HG02678 (cell line): ENCODE results near the gene C16orf96.
A peak's percentile ranks its signal among the peaks of the same experiment; 100 is the strongest.

Experiments
- ATAC-seq: cut with Tn5 transposase; IDR thresholded peaks from one replicate; pipeline ENCODE4 v1.9.1; 2021; ENCODE audit warnings: mild to moderate bottlenecking, moderate library complexity; ENCODE audit not compliant: unreplicated experiment

Gene C16orf96

DNA sequence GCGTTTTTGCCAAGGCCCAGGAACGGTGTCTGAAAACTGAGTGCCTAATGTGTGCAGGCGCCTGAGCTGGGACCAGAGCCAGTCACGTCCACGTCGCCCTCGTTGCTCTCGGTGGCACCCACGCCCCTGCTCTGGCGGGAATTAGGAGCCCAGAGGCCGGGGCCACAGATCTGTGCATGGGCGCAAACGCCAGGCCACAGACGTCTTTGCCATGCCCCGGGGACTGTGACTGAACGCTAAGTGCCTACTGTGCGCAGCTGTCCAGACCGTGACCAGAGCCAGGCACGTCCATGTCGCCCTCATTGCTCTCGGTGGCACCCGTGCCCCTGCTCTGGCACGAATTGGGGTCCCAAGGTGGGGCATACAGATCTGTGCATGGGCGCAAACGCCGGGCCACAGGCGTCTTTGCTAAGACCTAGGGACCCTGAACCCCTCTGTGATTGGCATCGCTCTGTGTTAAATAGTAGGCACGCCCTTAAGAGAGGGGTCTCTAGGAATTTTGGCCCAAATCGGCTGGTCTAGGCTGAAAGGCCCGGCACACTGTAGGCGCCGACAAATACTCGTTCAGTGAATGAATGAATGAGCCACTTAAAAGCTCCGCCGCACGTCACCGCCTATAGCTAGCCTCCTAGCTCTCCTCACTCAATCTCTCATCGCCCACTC lies 59.4 kb downstream of the C16orf96 start:
- no peak for ATAC-seq

DNA sequence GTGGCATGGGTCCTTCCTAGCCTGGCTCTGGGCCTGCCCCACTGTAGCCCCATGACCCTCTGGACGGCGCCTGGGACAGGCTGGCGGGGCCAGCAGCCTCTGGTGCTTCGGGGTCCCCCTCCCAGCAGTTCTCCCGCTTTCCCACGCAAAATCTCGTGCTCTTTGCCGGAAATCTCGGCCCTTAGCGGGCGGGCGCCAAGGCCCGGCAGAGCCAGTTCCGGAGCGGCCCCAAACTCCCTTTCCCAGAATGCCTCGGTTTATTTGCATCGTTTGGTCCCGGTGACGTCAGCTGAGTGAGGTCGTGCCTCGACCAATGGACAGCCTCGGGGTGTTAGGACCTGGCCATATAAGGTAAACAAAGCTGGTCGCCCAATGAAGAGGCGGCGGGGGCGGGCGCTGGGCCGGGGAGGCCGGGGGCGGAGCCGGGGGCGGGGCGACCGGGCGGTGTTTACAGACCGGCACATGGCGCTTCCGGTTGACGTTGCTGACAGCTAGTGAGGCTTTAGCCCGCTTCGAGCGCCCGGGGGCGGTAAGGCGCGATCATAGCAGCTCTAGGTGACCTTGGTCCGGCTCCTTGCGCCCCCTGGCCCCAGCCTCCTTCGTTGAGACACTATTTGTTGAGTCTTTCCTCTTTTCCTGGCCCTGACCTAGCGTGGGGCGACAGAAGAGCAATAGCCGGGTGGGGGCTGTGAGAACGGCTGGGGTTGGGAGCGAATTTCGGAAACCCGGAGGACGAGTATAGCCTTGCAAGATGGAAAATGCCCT lies 60.1 kb downstream of the C16orf96 start:
- ATAC-seq = peak; percentile 78

DNA sequence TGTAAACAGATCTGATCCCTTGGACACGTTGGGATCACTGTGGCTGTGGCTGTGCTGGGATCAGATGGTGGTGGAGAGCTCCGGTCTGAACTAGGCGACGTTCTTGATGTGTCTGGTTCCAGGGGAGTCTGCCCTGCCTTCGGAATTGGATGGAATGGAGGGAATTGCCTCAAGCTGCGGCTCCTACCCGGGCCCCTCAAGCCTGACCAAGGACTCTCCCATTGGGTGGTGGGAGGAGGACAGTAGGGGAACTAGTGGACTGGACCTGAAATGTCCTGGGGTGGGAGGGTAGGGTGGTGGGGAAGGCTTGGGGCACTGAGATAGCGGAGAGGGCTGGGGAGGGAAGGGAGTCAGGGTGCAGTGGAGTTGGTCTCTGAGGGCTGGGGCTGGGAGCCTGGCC lies 61.7 kb downstream of the C16orf96 start:
- ATAC-seq = no peak

DNA sequence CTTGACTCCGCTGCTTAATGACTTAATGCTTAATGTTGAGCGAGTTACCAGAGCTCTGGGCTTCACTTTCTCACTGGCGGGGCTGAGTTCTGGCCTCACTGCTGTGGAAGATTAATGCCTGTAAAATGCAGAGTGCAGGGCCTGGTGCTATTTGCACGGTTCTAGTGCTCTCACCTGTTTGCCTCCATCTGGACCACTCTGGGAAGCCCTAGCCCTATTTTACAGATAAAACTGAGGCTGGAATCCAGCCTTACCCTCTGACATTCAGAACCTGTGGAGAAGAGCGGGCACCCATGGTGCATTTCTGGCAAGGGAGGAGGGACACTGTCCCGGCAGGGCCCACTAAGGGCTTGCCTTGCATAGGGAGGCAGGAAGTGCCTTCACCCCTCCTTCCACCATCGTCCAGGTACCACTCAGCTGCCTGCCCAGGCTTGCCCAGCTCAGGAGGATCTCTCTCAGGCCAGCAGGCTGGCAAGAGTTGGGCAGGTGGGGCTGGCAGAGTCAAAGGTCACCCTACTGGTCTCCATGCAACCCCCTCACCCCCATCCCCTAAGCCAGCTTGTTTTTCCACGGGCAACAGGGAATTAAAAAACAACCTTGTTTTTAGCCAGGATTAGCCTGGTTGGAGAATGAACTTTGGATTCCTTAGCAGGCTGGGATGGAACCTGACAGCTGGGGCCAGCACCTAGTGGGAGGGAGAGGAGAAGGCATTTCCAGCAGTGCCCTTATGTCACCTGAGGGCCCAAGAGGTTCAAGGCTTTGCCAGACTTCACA lies 62.7 kb downstream of the C16orf96 start:
- no peak for ATAC-seq

DNA sequence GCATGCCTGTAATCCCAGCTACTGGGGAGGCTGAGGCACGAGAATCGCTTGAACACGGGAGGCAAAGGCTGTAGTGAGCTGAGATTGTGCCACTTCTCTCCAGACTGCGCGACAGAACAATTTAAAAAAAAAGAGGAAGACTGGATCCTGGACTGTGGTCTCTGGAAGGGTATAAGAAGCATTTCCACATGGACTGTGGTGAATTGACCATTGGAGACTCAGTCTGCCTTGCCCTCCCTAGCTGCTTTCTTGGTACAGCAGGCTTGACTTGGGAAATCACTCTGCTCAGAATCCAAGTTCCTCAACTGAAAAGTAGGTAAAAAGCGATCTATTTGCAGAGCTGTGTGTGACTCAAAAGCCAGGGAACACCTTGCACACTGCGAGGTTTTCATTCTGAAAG lies 67.5 kb downstream of the C16orf96 start:
- ATAC-seq = no peak

DNA sequence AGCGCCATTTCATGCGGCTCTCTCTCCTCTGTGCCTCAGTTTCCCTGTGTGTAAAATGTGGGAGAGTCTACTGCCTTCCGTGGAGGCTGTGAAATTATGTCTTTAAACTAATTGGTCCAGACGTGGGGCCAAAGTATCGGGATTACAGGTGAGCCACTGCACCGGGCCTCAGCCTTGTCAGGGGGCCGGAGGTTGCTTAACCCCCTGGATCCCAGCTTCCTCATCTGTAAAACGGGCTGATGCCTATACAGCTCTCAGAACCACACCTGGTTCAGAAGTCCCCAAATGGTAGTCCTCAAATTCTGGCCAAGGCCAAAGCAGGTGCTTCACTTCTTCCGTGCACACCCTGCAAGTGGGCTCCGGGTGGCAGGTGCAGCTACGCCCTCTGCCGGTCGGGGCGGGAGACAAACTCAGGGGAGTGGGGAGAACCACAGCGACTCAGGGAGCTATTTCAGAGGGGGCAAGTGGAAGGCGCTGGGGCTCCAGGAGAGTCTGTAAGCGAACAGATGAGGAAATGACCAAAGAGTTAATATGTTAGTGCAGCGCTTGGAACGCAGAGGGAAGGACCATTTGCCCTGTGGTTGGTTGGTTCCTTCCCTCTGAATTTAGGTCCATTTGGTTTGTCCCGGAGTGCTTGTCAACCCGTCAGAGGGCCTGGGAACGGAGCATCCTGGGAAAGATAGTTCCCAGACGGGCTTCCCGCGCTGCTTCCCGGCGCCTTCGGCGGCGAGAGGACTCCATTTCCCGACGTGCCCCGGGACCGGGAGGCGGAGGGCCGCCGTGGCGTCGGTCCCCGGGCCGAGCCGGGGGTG lies 68.1 kb downstream of the C16orf96 start, which contains the start of gene MGRN1:
Gene MGRN1 (plus strand): TSS at position 812 of the 812 bp plus-strand sequence. CDS start 135 bp downstream, outside the sequence.
- ATAC-seq = peak; percentile 79

DNA sequence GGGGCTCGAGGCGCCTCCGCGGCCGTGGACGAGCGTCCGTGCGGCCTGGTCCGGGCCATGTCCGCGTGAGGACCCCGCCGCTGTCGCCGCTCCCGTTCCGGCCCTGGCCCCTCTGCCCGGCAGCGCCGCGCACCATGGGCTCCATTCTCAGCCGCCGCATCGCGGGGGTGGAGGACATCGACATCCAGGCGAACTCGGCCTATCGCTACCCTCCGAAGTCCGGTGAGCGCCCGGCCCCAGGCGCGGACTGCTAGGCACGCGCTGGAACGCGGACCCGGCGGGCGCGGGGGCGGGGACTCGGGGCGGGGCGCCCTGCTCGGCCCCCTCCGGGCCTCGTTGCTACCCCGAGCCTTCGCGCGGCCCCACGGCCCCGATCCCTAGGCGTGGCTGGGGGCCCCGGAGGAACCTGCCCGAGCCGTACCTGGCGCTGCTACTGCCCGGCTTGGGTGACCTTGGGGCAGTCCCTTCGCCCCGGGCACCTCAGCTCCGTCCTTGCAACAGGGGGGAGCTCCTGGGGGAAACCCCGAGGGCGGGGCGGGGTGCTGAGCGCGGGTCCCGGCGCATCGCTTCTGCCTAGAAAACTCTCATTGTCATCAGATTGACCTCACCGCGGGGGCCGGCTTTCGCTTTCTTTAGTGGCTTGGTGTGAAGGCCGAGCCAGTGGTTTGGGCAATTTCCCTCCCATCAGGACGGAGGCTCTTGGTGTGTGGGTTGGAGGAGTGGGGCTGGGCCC lies 68.9 kb downstream of the C16orf96 start:
- ATAC-seq = peak; percentile 46

DNA sequence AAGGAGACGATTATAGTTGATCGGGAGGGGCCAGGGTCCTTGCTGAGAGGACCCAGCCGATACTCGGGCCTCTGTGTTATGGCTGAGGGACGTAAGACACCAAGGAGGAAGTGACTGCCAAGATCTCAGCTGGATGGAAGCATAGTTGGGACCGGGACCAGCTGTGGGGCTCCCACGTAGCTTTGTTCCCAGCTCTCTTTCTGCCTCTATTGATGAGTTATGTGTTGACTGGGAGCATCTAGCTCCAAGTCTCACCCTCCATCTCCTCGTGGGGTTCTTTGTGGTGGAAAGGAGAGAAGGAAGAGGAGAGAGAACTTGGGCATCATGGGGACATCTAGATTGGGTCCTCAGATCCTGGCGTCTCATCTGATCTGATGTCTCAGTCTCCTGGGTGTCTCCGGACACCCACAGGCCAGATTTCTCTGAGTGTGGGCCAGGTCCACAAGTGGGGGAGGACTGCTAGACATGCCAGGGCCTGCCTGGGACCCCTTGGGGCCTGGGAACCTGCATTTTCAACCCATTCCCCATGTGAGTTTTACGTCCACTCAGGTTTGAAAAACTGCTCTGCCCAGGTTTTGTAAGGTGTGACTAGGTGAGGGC lies 69.5 kb downstream of the C16orf96 start:
- no peak for ATAC-seq

DNA sequence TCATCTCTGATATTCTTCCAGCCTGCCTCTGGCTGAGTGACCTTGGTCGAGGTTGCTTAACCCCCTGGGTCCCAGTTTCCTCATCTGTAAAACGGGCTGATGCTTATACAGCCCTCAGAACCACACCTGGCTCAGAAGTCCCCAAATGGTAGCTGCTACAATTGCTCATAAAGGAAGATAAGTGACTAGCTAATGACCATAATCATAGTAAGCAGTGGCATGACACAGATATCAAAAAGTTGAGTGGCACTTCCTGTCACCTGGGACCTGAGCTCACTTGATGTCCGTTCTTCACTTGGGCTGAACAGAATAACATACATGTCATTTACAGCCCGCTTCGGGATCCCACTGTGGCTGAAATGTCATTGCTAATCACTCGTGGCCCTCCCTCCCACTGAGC lies 70.3 kb downstream of the C16orf96 start:
- no peak for ATAC-seq

DNA sequence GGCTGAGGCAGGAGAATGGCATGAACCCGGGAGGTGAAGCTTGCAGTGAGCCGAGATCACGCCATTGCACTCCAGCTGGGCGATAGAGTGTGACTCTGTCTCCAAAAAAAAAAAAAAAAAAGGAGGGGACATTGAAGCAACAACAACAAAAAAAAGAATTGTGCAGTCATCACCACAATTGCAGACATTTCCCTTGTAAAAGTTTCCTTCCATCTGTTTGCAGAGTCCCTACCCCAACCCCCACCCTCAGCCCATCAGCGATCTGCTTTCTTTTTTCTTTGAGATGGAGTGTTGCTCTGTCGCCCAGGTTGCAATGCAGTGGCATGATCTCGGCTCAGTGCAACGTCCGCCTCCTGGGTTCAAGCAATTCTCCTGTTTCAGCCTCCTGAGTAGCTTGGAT lies 72.1 kb downstream of the C16orf96 start:
- ATAC-seq = no peak

DNA sequence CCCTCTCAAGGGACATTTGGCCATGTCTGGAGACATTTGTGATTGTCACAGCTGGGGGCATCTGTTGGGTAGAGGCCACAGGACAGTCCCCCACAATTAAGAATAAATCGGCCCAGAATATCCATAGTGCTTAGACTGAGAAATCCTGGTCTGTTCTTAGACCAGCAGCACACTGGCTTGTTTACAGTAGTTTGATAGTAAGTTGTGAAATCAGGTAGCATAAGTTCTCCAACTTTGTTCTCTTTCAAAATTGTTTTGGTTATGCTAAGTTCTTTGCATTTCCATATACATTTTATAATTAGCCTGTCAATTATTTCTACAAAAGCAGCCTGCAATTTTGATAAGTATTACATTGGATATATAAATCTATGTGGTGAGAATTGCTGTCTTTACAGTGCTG lies 75.3 kb downstream of the C16orf96 start:
- no peak for ATAC-seq

DNA sequence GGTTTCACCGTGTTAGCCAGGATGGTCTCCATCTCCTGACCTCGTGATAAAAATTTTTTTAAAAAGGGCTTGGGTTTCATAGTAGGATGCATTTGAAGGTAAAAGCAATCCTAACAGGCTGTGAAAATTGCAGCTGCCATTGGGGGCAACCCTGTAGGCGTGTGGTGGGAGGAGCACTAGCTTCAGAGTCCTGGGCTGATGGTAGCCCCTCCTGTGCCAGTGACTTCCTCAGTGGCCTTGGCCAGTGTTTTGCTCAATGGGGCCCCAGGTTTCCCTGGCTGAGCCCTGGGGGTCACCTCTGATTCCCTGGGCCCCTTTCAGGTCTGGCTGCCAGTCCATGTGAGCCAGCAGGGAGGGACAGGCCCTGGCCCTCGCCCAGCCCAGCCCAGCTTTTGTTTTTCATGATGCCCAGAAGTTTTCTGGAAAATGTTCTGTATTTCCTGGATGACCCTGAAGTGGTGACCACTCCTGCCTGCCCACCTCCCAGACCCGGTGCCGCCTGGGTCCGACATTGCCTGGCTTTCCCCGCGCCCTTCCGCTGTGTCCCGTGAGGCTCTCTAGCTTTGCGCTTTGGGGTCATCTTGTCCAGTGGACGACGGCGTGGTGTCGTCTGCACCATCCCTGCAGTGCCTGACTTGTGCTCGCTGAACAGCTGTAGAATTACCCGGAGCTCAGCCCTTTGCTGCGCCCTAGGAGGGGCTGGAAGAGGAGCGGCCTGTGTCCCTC lies 77.9 kb downstream of the C16orf96 start:
- ATAC-seq = no peak

DNA sequence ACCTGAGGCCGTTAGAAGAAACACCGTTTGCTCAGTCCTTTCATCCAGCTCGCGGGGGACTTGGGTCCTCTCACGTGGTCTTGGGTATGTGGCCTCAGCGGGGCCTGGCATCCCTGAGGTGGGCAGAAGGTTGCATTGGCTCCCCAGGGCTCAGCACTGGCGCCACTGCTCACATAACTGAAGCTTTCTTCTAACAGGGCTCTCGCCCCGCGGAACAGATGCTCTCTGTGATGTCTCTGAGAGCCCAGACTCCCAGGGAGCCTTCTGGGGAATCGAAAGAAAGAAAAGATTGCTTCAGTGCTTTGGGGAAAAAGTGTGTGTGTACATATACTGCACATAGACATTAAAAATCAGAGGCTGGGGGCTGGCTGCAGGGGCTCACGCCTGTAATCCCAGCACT lies 78.6 kb downstream of the C16orf96 start:
- no peak for ATAC-seq

DNA sequence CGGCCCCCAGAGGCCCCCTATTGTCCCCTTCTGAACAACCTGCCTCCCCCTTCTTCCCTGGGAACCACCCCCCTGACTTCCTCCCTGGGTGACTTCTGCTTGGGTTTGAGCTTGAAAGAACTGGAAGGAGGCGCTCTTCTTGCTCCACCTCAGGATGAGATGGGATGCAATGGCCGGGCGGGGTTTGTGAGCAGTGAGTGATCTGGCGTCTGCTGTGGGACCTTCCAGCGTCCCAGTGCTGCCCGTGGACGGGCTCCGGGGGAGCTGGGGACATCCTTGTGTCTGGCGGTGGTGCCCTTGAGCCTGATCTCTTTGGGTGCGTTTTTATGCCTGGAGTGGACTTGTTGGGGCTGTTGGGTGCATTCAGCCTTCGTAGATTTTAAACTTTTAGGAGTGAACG lies 80.1 kb downstream of the C16orf96 start:
- no peak for ATAC-seq

DNA sequence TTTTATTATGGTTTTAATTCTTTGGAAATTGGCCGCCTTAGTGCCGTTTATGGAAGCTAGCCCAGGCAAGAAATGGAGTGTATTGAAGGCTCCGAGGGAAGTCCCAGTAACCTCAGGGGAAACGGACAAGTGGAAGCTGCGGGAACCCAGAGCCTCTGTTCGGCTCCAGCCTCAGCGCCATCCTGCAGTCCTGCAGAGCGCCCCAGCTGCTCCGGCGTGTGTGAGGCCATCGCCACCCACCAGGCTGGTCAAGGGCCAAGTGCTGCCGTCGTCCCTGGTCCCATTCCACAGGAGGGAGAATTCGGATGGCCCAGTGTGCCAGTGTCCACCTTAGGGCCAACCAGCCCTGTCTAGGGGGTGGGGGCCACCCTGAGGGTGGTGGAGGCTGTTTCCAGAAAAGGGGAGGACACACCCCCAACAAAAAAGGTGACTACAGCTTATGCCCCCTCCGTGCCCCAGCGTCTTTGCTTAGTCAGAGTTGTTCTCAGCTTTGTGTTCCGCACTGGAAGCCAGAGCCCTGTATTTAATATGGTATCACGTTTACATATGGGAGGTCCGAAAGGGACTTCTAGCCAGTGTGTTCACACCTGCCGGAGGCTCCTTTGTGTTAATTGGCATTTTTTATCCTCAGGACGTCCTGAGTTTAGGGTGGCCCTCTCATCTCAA lies 81.5 kb downstream of the C16orf96 start:
- no peak for ATAC-seq

DNA sequence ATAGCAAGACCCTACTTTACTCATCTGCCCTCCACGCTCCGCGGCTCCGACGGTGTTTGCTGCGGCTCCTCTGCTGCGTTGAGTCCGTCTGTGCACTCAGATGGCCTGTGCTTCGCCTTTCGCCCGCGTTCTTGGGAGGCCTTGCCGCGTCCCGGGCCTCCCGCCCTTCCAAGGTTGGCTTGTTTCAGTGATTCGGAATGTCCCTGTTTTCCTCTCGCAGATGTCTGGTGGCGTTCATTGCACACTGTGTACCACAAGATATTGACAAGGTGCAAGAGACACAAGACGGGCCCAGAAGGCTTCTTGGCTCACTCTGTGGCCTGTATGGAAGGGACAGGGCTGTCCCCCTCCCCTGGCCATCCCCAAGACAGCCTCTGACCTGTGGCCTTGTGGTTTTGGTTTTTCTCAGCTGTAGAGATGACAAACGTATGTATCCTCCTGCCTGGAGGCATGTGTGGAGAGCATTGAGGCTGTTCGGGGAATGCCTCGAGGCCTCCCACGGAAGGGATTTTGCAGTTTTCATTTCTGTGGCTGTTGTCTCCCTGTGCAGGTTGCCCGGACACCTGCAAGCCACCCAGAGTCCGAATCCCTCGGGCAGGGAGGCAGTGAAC lies 83.9 kb downstream of the C16orf96 start:
- ATAC-seq = no peak

DNA sequence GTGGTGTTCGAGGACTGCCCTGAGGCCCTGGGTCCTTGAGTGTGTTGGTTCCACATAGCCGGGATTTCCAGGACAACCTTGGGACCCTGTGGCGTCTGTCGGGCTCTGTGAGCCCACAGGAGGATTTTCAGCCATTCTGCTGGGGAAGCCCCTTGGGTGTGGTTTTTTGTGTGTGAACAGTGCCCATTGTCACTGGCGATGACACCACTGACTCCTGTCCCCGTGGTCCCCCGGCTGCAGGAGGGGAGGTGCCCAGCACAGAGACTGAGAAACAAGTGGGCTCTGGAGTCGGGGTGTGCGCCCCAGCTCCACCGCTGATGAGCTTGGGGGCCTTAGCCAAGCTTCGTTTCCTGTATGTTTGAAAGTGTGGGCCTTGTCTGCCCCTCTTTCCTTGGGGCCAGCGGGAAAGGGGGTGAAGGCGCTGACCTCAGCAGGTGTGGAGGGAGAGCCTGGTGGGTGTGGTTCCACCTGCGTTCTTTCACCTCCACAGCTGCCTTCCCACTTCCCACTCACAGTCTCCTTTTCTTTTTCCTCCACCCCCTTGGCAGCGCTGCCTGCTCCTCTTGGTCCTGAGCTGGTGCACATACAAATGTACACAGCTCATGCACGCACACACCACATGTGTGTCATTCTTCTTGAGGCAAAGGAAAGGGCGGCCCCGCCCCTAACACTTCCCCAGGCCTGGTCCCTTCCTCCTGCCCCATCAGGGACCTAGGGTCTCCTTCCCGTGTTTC lies 84.6 kb downstream of the C16orf96 start:
- no peak for ATAC-seq

DNA sequence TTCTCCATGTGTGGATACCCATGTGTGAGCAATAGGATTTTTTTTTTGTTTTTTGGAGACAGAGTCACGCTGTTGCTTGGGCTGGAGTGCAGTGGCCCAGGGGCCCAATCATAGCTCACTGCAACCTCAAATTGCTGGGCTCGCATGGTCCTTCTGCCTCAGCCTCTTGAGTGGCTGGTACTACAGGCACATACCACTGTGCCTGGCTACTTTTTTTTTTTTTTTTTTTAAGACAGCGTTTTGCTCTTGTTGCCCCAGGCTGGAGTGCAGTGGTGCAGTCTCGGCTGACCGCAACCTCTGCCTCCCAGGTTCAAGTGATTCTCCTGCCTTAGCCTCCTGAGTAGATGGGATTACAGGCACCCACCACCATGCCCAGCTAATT lies 85.2 kb downstream of the C16orf96 start:
- no peak for ATAC-seq
